ENCODE measurements around the gene TRPT1.

GRCh38 chr11:64241241-64241490 lies 15.2 kb upstream of the TRPT1 start:
- TF ChIP-seq SUZ12 (IDR thresholded peaks at IDR 0.05; ENCODE audit: extremely low read depth, insufficient read depth, insufficient read length) (no peak), YY1 (IDR thresholded peaks at IDR 0.05; ENCODE audit: insufficient read depth, insufficient read length) (no peak), ZNF274 (IDR thresholded peaks at IDR 0.05; ENCODE audit: low read depth, low read length) (no peak)

Measured in NT2/D1 (cell line).